PC-9 (cell line): Measurements from ENCODE around the gene INO80D. TPM values are rescaled to one million over a fixed set of nuclear protein-coding genes. Genes with fewer than 3 reads are reported as not detected.
"Not testable (repeated sequence)": the region's sequence is repeated elsewhere in the genome, so short reads cannot be mapped to it uniquely, and the experiment has no call there.

Experiments used
- BruUV-seq: library from RNA; stranded (reverse); fragments of 400-500 nt; replicated peaks from 2 replicates; lab custom pipeline; 2021; lab: Mats Ljungman, UMichigan
- CTCF ChIA-PET: fragments of 300-600 bp; sonication (Branson Sonifier 250); formaldehyde crosslinking; loops from one replicate; lab custom pipeline; 2022; ENCODE audit warnings: antibody characterized with exemption; lab: Charles Lee
- POLR2A ChIA-PET: fragments of 300-600 bp; sonication (Branson Sonifier 250); formaldehyde crosslinking; loops from one replicate; lab custom pipeline; 2022; ENCODE audit warnings: antibody characterized with exemption; ENCODE audit not compliant: unreplicated experiment; lab: Charles Lee
- DNase-seq, 2 experiments: peaks; one replicate each; pipeline versions ENCODE4 v3.0.0 to v3.0.0-alpha.2; 2015 to 2022; ENCODE audit warnings: mixed read lengths in 1 of 2
- H2AFZ ChIP-seq: fragments of 200-600 bp; sonication (generic); 2 replicates; pipeline ENCODE4 v1.8.1; 2017; ENCODE audit warnings: antibody characterized with exemption
- H3F3A ChIP-seq: fragments of 200-600 bp; sonication (generic); 2 replicates; pipeline ENCODE4 v1.8.1; 2017; ENCODE audit warnings: antibody characterized with exemption, mild to moderate bottlenecking, low read depth; ENCODE audit not compliant: insufficient read depth
- H3K27ac ChIP-seq: fragments of 200-600 bp; sonication (generic); 2 replicates; pipeline ENCODE4 v1.6.1; 2016; ENCODE audit warnings: mixed run types
- H3K27me3 ChIP-seq: fragments of 200-600 bp; sonication (generic); 2 replicates; pipeline ENCODE4 v1.6.1; 2016; ENCODE audit warnings: low read depth, mixed run types; ENCODE audit not compliant: insufficient read depth
- H3K36me3 ChIP-seq: fragments of 200-600 bp; sonication (generic); 2 replicates; pipeline ENCODE4 v1.6.1; 2016; ENCODE audit warnings: low read depth, mixed run types
- H3K4me1 ChIP-seq: fragments of 200-600 bp; sonication (generic); replicated peaks from 2 replicates; pipeline ENCODE4 v1.6.1; 2016; ENCODE audit warnings: mixed run types; ENCODE audit not compliant: insufficient read depth
- H3K4me2 ChIP-seq: fragments of 200-600 bp; sonication (generic); 2 replicates; pipeline ENCODE4 v1.6.1; 2017; ENCODE audit warnings: mixed run types
- H3K4me3 ChIP-seq: fragments of 200-600 bp; sonication (generic); 2 replicates; pipeline ENCODE4 v1.6.1; 2016; ENCODE audit warnings: mixed run types
- H3K79me2 ChIP-seq: fragments of 200-600 bp; sonication (generic); 2 replicates; pipeline ENCODE4 v1.6.1; 2017; ENCODE audit warnings: low read depth, mixed run types
- H3K9me2 ChIP-seq: fragments of 200-600 bp; sonication (generic); 2 replicates; pipeline ENCODE4 v1.8.1; 2017; ENCODE audit warnings: mild to moderate bottlenecking; ENCODE audit not compliant: insufficient read depth
- H3K9me3 ChIP-seq: fragments of 200-600 bp; sonication (generic); 2 replicates; pipeline ENCODE4 v1.8.1; 2016; ENCODE audit warnings: low read depth; ENCODE audit not compliant: insufficient read depth
- H4K20me1 ChIP-seq: fragments of 200-600 bp; sonication (generic); 2 replicates; pipeline ENCODE4 v1.8.1; 2017; ENCODE audit not compliant: insufficient read depth
- CTCF ChIP-seq: fragments of 200-600 bp; sonication (generic); conservative IDR thresholded peaks from 2 replicates; pipeline ENCODE4 v1.6.1; 2017; ENCODE audit warnings: mixed run types, antibody characterized with exemption, mild to moderate bottlenecking, moderate library complexity
- EZH2 ChIP-seq: fragments of 200-600 bp; sonication (generic); IDR thresholded peaks from 2 replicates; pipeline ENCODE4 v1.8.0; 2017; ENCODE audit warnings: antibody characterized with exemption, low read depth
- intact Hi-C: fragments of 100-400 bp; cut with micrococcal nuclease; formaldehyde crosslinking; loops from one replicate; pipeline ENCODE4 v1.10.0; 2022; ENCODE audit not compliant: unreplicated experiment
- total RNA-seq: library from RNA; stranded (reverse); gene quantifications from 2 replicates; pipeline ENCODE4 v1.2.3, GENCODE V29; 2021

Gene INO80D
- total RNA-seq, 1 experiment from 2014 or later: 12.4 TPM

- Histone ChIP-seq H2AFZ (no peak overlapping the region), H3K4me2 (no peak overlapping the region), H3K9me3 (no peaks in the 10 kb centered on the region), H3K27ac (no peak overlapping the region), H4K20me1 (no peaks in the 10 kb centered on the region), H3K4me3 (no peak overlapping the region), H3K4me1 (peaks cover 6% of the 10 kb centered on the region), H3F3A (0 out of 2 replicates have a peak, but pooled peaks cover 7% of the 10 kb centered on the region), H3K27me3 (no peaks in the 10 kb centered on the region), H3K9me2 (no peaks in the 10 kb centered on the region), H3K79me2 (peaks cover 67% of the 10 kb centered on the region), H3K36me3 (no peaks in the 10 kb centered on the region)
- ChIA-PET CTCF (no interaction called here), POLR2A (no interaction called here)
- intact Hi-C loops: loop anchor here (10.0 kb wide), 1 partner anchor 364 kb away; the partner anchor contains the start of gene ADAM23
- BruUV-seq: no TSS peak
- no peak for DNase-seq
- TF ChIP-seq CTCF (no peak), EZH2 (no peak)
Observed at GRCh38 chr2:206080927-206081326, 5.0 kb downstream of the INO80D start.

GRCh38 chr2:206079699-206080465, 6.1 kb downstream of the INO80D start:
- DNase-seq: no peak
- no peak for TF ChIP-seq EZH2
- no peak for TF ChIP-seq CTCF
- no peak overlapping the region for H2AFZ ChIP-seq
- no peak overlapping the region for H3K4me2 ChIP-seq
- ChIA-PET CTCF (no interaction called here), POLR2A (no interaction called here)
- H3F3A ChIP-seq: 0 out of 2 replicates have a peak, but pooled peaks cover 5% of the 10 kb centered on the region
- H3K4me3 ChIP-seq: no peak overlapping the region
- no peak overlapping the region for H3K27ac ChIP-seq
- peaks cover 72% of the 10 kb centered on the region for H3K79me2 ChIP-seq
- no TSS peak for BruUV-seq
- H3K9me2 ChIP-seq: no peaks in the 10 kb centered on the region
- no peaks in the 10 kb centered on the region for H3K9me3 ChIP-seq
- no peaks in the 10 kb centered on the region for H3K27me3 ChIP-seq
- H3K36me3 ChIP-seq: no peaks in the 10 kb centered on the region
- H3K4me1 ChIP-seq: peaks cover 6% of the 10 kb centered on the region
- intact Hi-C loops: loop anchor here (10.0 kb wide), 1 partner anchor 365 kb away; the partner anchor contains the start of gene ADAM23
- H4K20me1 ChIP-seq: no peaks in the 10 kb centered on the region

GRCh38 chr2:206077879-206078278, 8.1 kb downstream of the INO80D start:
- POLR2A ChIA-PET, H3K4me2 ChIP-seq, H3K27me3 ChIP-seq, H3K4me3 ChIP-seq, H3K27ac ChIP-seq, H4K20me1 ChIP-seq, DNase-seq, H3K9me3 ChIP-seq, BruUV-seq, H3K4me1 ChIP-seq, H3K36me3 ChIP-seq, H2AFZ ChIP-seq, intact Hi-C loops, H3K9me2 ChIP-seq, CTCF ChIA-PET, H3F3A ChIP-seq: not testable (repeated sequence)
- H3K79me2 ChIP-seq: peaks cover 62% of the 10 kb centered on the region
